Neural progenitor cell (in vitro differentiated cells): ENCODE results near the gene CHCT1. TPM values are rescaled to one million over a fixed set of nuclear protein-coding genes. Genes with fewer than 3 reads are reported as not detected.

ENCODE experiments used
- DNase-seq: peaks from one replicate; pipeline ENCODE4 v3.0.0-alpha.2; 2016; ENCODE audit warnings: low spot score
- H2AFZ ChIP-seq: fragments of 200-600 bp; sonication (generic); replicated peaks from 2 replicates; pipeline ENCODE4 v1.6.1; 2016; ENCODE audit warnings: antibody characterized with exemption
- H3F3A ChIP-seq: fragments of 200-600 bp; sonication (generic); 2 replicates; pipeline ENCODE4 v1.6.1; 2016; ENCODE audit warnings: antibody characterized with exemption, low read depth
- H3K27ac ChIP-seq: fragments of 200-600 bp; sonication (generic); 2 replicates; pipeline ENCODE4 v1.5.1; 2016; ENCODE audit warnings: mild to moderate bottlenecking
- H3K27me3 ChIP-seq: fragments of 200-600 bp; sonication (generic); 2 replicates; pipeline ENCODE4 v1.6.1; 2016; ENCODE audit warnings: mild to moderate bottlenecking, moderate library complexity
- H3K36me3 ChIP-seq: fragments of 200-600 bp; sonication (generic); 2 replicates; pipeline ENCODE4 v1.5.1; 2016
- H3K4me1 ChIP-seq: fragments of 200-600 bp; sonication (generic); 2 replicates; pipeline ENCODE4 v1.6.1; 2016; ENCODE audit warnings: mixed run types
- H3K4me2 ChIP-seq: fragments of 200-600 bp; sonication (generic); 2 replicates; pipeline ENCODE4 v1.6.1; 2016
- H3K4me3 ChIP-seq: fragments of 200-600 bp; sonication (generic); 2 replicates; pipeline ENCODE4 v1.5.1; 2016
- H3K79me2 ChIP-seq: fragments of 200-600 bp; sonication (generic); 2 replicates; pipeline ENCODE4 v1.6.1; 2016; ENCODE audit warnings: low read depth
- H3K9ac ChIP-seq: fragments of 200-600 bp; sonication (generic); 2 replicates; pipeline ENCODE4 v1.6.1; 2016
- H3K9me3 ChIP-seq: fragments of 200-600 bp; sonication (generic); 2 replicates; pipeline ENCODE4 v1.5.1; 2016; ENCODE audit warnings: low read depth
- H4K20me1 ChIP-seq: fragments of 200-600 bp; sonication (generic); 2 replicates; pipeline ENCODE4 v1.6.1; 2016; ENCODE audit warnings: low read depth
- H3K27ac Mint-ChIP-seq: 3 replicates; pipeline ENCODE4 v1.8.0; 2021; ENCODE audit warnings: mixed read lengths
- H3K27me3 Mint-ChIP-seq: 2 replicates; pipeline ENCODE4 v1.8.0; 2022; ENCODE audit warnings: low read depth, mild to moderate bottlenecking, inconsistent platforms, moderate library complexity, mixed read lengths; ENCODE audit not compliant: insufficient read depth
- H3K36me3 Mint-ChIP-seq: 3 replicates; pipeline ENCODE4 v1.8.0; 2021; ENCODE audit warnings: mixed read lengths
- H3K4me1 Mint-ChIP-seq: 3 replicates; pipeline ENCODE4 v1.8.0; 2021; ENCODE audit warnings: mixed read lengths
- H3K4me3 Mint-ChIP-seq: 3 replicates; pipeline ENCODE4 v1.8.0; 2021; ENCODE audit warnings: mild to moderate bottlenecking, moderate library complexity, mixed read lengths
- H3K9me3 Mint-ChIP-seq: 3 replicates; pipeline ENCODE4 v1.8.0; 2020; ENCODE audit warnings: mixed read lengths
- EZH2 ChIP-seq: fragments of 200-600 bp; sonication (generic); IDR thresholded peaks from 2 replicates; pipeline ENCODE4 v1.6.1; 2017; ENCODE audit warnings: antibody characterized with exemption, mild to moderate bottlenecking, moderate library complexity
- EZH2phosphoT487 ChIP-seq: fragments of 200-600 bp; sonication (generic); IDR thresholded peaks from 2 replicates; pipeline ENCODE4 v1.6.1; 2017; ENCODE audit warnings: antibody characterized with exemption
- total RNA-seq: library from RNA; depleted of rRNA; stranded (reverse); fragments of >200 nt; gene quantifications from 2 replicates; pipeline ENCODE4 v1.2.3, GENCODE V29; 2015; ENCODE audit warnings: low replicate concordance
- TF ChIP-seq, protein P1 (sequence below): fragments of 200-600 bp; sonication (generic); IDR thresholded peaks from 2 replicates; pipeline ENCODE4 v1.5.1; 2017; ENCODE audit warnings: antibody characterized with exemption, mild to moderate bottlenecking

CHCT1 gene
- total RNA-seq, 1 donor from 2014 or later, result not detected

DNA sequence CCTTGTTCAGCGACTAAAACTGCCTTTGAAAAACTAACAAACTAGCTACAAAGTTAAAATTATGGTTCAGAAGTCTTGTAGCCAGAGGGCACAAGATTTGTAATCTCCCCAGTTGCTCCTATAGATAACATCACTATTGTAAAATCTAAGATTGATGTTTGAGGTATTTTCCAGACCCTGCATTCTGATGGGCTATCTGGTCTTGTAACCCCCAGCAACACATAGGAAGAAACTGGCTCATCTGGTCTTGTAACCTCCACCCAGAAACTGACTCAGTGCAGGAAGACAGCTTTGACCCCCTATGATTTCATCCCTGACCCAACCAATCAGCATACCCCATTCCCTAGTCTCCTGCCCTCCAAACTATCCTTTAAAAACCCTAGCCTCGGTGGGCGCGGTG, 12.3 kb upstream of the CHCT1 start:
- no peaks in the 10 kb centered on the region for H3K36me3 ChIP-seq
- no peak for TF ChIP-seq EZH2
- TF ChIP-seq, protein P1, sequence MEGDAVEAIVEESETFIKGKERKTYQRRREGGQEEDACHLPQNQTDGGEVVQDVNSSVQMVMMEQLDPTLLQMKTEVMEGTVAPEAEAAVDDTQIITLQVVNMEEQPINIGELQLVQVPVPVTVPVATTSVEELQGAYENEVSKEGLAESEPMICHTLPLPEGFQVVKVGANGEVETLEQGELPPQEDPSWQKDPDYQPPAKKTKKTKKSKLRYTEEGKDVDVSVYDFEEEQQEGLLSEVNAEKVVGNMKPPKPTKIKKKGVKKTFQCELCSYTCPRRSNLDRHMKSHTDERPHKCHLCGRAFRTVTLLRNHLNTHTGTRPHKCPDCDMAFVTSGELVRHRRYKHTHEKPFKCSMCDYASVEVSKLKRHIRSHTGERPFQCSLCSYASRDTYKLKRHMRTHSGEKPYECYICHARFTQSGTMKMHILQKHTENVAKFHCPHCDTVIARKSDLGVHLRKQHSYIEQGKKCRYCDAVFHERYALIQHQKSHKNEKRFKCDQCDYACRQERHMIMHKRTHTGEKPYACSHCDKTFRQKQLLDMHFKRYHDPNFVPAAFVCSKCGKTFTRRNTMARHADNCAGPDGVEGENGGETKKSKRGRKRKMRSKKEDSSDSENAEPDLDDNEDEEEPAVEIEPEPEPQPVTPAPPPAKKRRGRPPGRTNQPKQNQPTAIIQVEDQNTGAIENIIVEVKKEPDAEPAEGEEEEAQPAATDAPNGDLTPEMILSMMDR, result no peak
- no peak for TF ChIP-seq EZH2phosphoT487
- no peak overlapping the region for H3K27ac Mint-ChIP-seq

GRCh38 chr17:60412701-60413100, 9.6 kb upstream of the CHCT1 start:
- DNase-seq, result no peak
- Mint-ChIP-seq H3K4me3 (no peak overlapping the region), H3K27ac (no peak overlapping the region), H3K36me3 (no peaks in the 10 kb centered on the region), H3K9me3 (no peaks in the 10 kb centered on the region), H3K27me3 (peaks cover 3% of the 10 kb centered on the region), H3K4me1 (no peaks in the 10 kb centered on the region)
- H2AFZ ChIP-seq, result no peak overlapping the region
- no peaks in the 10 kb centered on the region for H3K36me3 ChIP-seq
- no peak overlapping the region for H3K4me3 ChIP-seq
- no peak overlapping the region for H3K4me2 ChIP-seq
- no peaks in the 10 kb centered on the region for H3K27me3 ChIP-seq
- no peaks in the 10 kb centered on the region for H3F3A ChIP-seq
- no peaks in the 10 kb centered on the region for H4K20me1 ChIP-seq
- H3K9ac ChIP-seq, result no peak overlapping the region
- TF ChIP-seq EZH2, result no peak
- TF ChIP-seq, protein P1, result no peak
- TF ChIP-seq EZH2phosphoT487, result no peak
- H3K79me2 ChIP-seq, result no peaks in the 10 kb centered on the region
- H3K4me1 ChIP-seq, result no peaks in the 10 kb centered on the region
- no peak overlapping the region for H3K27ac ChIP-seq
- no peaks in the 10 kb centered on the region for H3K9me3 ChIP-seq

More for the DNA sequence above, 12.3 kb upstream of the CHCT1 start:
- DNase-seq, result no peak
- no peaks in the 10 kb centered on the region for H3K27me3 ChIP-seq
- no peaks in the 10 kb centered on the region for H3K79me2 ChIP-seq
- Mint-ChIP-seq H3K4me1 (no peaks in the 10 kb centered on the region), H3K27me3 (peaks cover 3% of the 10 kb centered on the region), H3K4me3 (no peak overlapping the region), H3K9me3 (no peaks in the 10 kb centered on the region), H3K36me3 (no peaks in the 10 kb centered on the region)
- no peak overlapping the region for H3K27ac ChIP-seq
- H2AFZ ChIP-seq, result no peak overlapping the region
- no peaks in the 10 kb centered on the region for H4K20me1 ChIP-seq
- H3K4me2 ChIP-seq, result no peak overlapping the region
- H3K9me3 ChIP-seq, result no peaks in the 10 kb centered on the region
- H3K9ac ChIP-seq, result no peak overlapping the region
- H3K4me1 ChIP-seq, result peaks cover 2% of the 10 kb centered on the region
- peaks cover 1% of the 10 kb centered on the region for H3F3A ChIP-seq
- H3K4me3 ChIP-seq, result no peak overlapping the region

- H3K9ac ChIP-seq, result no peak overlapping the region
- H3K4me1 ChIP-seq, result no peaks in the 10 kb centered on the region
- Mint-ChIP-seq H3K4me1 (no peaks in the 10 kb centered on the region), H3K9me3 (no peaks in the 10 kb centered on the region), H3K27me3 (peaks cover 7% of the 10 kb centered on the region), H3K4me3 (no peak overlapping the region), H3K27ac (peak overlapping the region; percentile 46), H3K36me3 (no peaks in the 10 kb centered on the region)
- no peak overlapping the region for H3K27ac ChIP-seq
- H2AFZ ChIP-seq, result no peak overlapping the region
- TF ChIP-seq EZH2 (no peak), EZH2phosphoT487 (no peak)
- TF ChIP-seq, protein P1, result no peak
- H3K4me3 ChIP-seq, result no peak overlapping the region
- no peaks in the 10 kb centered on the region for H4K20me1 ChIP-seq
- H3K79me2 ChIP-seq, result no peaks in the 10 kb centered on the region
- H3K9me3 ChIP-seq, result no peaks in the 10 kb centered on the region
- DNase-seq, result no peak
- H3K36me3 ChIP-seq, result no peaks in the 10 kb centered on the region
- no peaks in the 10 kb centered on the region for H3F3A ChIP-seq
- no peaks in the 10 kb centered on the region for H3K27me3 ChIP-seq
- no peak overlapping the region for H3K4me2 ChIP-seq
Measured at GRCh38 chr17:60415146-60415545, 7.1 kb upstream of the CHCT1 start.
